ENCODE results near the gene NBAS. TPM values are rescaled to one million over a fixed set of nuclear protein-coding genes. Genes with fewer than 3 reads are reported as not detected.

NBAS gene
- polyA plus RNA-seq, 1 of the 3 experiments (the other 2 are of a cell fraction), result 12.0 TPM

GRCh38 chr2:15337996-15338666 is 223.0 kb downstream of the NBAS start:
- ChIA-PET POLR2A (no interaction called here), CTCF (interaction anchor here (0.7 to 2.1 kb wide), 4 partner anchors 10 to 239 kb away, joined by 3 to 6 read pairs (median 3); no protein-coding TSS in a partner anchor)
- H3F3A ChIP-seq (replicated peaks; ENCODE audit: insufficient read depth), result no peaks in the 10 kb centered on the region
- no peak overlapping the region for H3K4me3 ChIP-seq (ENCODE audit: low read depth in 2 of 2, low read length in 1 of 2)
- TF ChIP-seq MXI1 (IDR thresholded peaks at IDR 0.05; ENCODE audit: low read depth, low read length), result no peak
- TF ChIP-seq SMC3 (IDR thresholded peaks at IDR 0.05; ENCODE audit: low read depth, low read length), result no peak
- TF ChIP-seq MEF2A (IDR thresholded peaks at IDR 0.05; ENCODE audit: borderline replicate concordance, low read depth), result no peak
- no peak for TF ChIP-seq TAF1 (IDR thresholded peaks at IDR 0.05; ENCODE audit: borderline replicate concordance, low read depth, low read length)
- TF ChIP-seq EP300 (IDR thresholded peaks at IDR 0.05; ENCODE audit: borderline replicate concordance in 1 of 2, low read depth in 1 of 2, low read length in 1 of 2), result no peak
- no peak for TF ChIP-seq RCOR1 (IDR thresholded peaks at IDR 0.05; ENCODE audit: low read length)
- TF ChIP-seq FOXJ3 (CRISPR knock-in tag; IDR thresholded peaks at IDR 0.05), result no peak
- no peak for TF ChIP-seq POLR2AphosphoS5 (IDR thresholded peaks at IDR 0.05; ENCODE audit: low read depth, low read length)
- no peak for TF ChIP-seq NFIC (IDR thresholded peaks at IDR 0.05; ENCODE audit: borderline replicate concordance)
- no peak for TF ChIP-seq EZH2phosphoT487 (IDR thresholded peaks at IDR 0.05; ENCODE audit: borderline replicate concordance, low read depth)
- TF ChIP-seq FOXM1 (IDR thresholded peaks at IDR 0.05; ENCODE audit: low read depth), result no peak
- no peak for TF ChIP-seq PBX3 (IDR thresholded peaks at IDR 0.05)
- no peak for TF ChIP-seq ELF1 (IDR thresholded peaks at IDR 0.05)
- TF ChIP-seq IRF3 (IDR thresholded peaks at IDR 0.05; ENCODE audit: low read depth, low read length), result no peak
- no peak for TF ChIP-seq USF2 (IDR thresholded peaks at IDR 0.05; ENCODE audit: borderline replicate concordance, low read depth, low read length)
- H3K9me3 ChIP-seq, result no peaks in the 10 kb centered on the region
- H3K4me1 ChIP-seq (ENCODE audit: control insufficient read depth in 1 of 2, insufficient read depth in 2 of 2, low read depth in 1 of 2, low read length in 1 of 2), result no peaks in the 10 kb centered on the region
- no peak overlapping the region for H3K4me2 ChIP-seq
- no peak for DNase-seq
- H2AFZ ChIP-seq (ENCODE audit: low read depth), result no peak overlapping the region
- WGBS (ENCODE audit: low lambda C conversion rate), result 64% methylated on average over 1 of the region's 1 CpG
- no peak overlapping the region for H3K9ac ChIP-seq
- no peaks in the 10 kb centered on the region for H3K27me3 ChIP-seq (ENCODE audit: insufficient read depth)
- peaks cover 2 to 7% of the 10 kb centered on the region in 2 experiments for H3K36me3 ChIP-seq (replicated peaks in 1 of 2; ENCODE audit: control insufficient read depth in 1 of 2, insufficient read depth in 2 of 2, low read length in 1 of 2)
- H3K79me2 ChIP-seq (ENCODE audit: insufficient read depth), result no peaks in the 10 kb centered on the region
- H3K27ac ChIP-seq (ENCODE audit: low read depth in 2 of 2, low read length in 1 of 2), result no peak overlapping the region
- no peaks in the 10 kb centered on the region for H3K9me2 ChIP-seq
- H4K20me1 ChIP-seq (ENCODE audit: insufficient read depth), result no peaks in the 10 kb centered on the region

Data from SK-N-SH (cell line).